Measurements from ENCODE around the gene LRRC26. TPM values are rescaled to one million over a fixed set of nuclear protein-coding genes. Genes with fewer than 3 reads are reported as not detected.
"Not testable (repeated sequence)": the region's sequence is repeated elsewhere in the genome, so short reads cannot be mapped to it uniquely, and the experiment has no call there.

Gene LRRC26
- total RNA-seq, 1 donor from 2014 or later, result not detected

GRCh38 chr9:137123468-137123837 is 46.4 kb downstream of the LRRC26 start:
- TF ChIP-seq CTCF (IDR thresholded peaks at IDR 0.05; ENCODE audit: unreplicated experiment), result no peak

GRCh38 chr9:137122796-137123467 is 46.9 kb downstream of the LRRC26 start:
- H3K9me3 Mint-ChIP-seq; H3K36me3 Mint-ChIP-seq; H3K27ac Mint-ChIP-seq; H3K27me3 Mint-ChIP-seq (ENCODE audit: low read depth); DNase-seq (ENCODE audit: low spot score in 2 of 2, unreplicated experiment in 2 of 2); H3K4me3 Mint-ChIP-seq: not testable (repeated sequence)
- peaks cover 12% of the 10 kb centered on the region for H3K4me1 Mint-ChIP-seq

More at GRCh38 chr9:137123468-137123837, 46.4 kb downstream of the LRRC26 start:
- no peak overlapping the region for H3K27ac Mint-ChIP-seq
- no peak overlapping the region for H3K4me3 Mint-ChIP-seq
- H3K36me3 Mint-ChIP-seq, result peaks cover 2% of the 10 kb centered on the region
- DNase-seq (ENCODE audit: low spot score in 2 of 2, unreplicated experiment in 2 of 2), result no peak
- no peaks in the 10 kb centered on the region for H3K27me3 Mint-ChIP-seq (ENCODE audit: low read depth)
- no peaks in the 10 kb centered on the region for H3K9me3 Mint-ChIP-seq
- peaks cover 17% of the 10 kb centered on the region for H3K4me1 Mint-ChIP-seq

GRCh38 chr9:137121927-137122795 is 47.7 kb downstream of the LRRC26 start:
- DNase-seq (ENCODE audit: low spot score in 2 of 2, unreplicated experiment in 2 of 2); H3K27ac Mint-ChIP-seq; H3K36me3 Mint-ChIP-seq; H3K4me1 Mint-ChIP-seq; H3K4me3 Mint-ChIP-seq; H3K27me3 Mint-ChIP-seq (ENCODE audit: low read depth); H3K9me3 Mint-ChIP-seq: not testable (repeated sequence)

Small RNA genes lying within 50 kb of the gene (microRNA-seq; reads per million reads assigned to microRNA genes)
- gene MIR3621, result not detected

Other genes starting within 250 kb of the LRRC26 start
- gene FBXW5, start 225.3 kb downstream of the LRRC26 start, total RNA-seq, result 58.9 to 62.3 TPM (median 59.8 TPM) in 3 replicates
- 1.5 to 2.5 TPM (median 1.5 TPM) in 3 replicates for gene C8G, start 224.8 kb downstream of the LRRC26 start, total RNA-seq
- gene LCN12, start 217.8 kb downstream of the LRRC26 start, total RNA-seq, result 13.3 to 15.9 TPM (median 13.8 TPM) in 3 replicates
- 52.6 to 58.0 TPM (median 53.5 TPM) in 3 replicates for gene PTGDS, start 192.5 kb downstream of the LRRC26 start, total RNA-seq
- gene LCNL1, start 187.1 kb downstream of the LRRC26 start, total RNA-seq, result 4.7 to 5.7 TPM (median 5.5 TPM) in 3 replicates
- gene PAXX, start 177.6 kb downstream of the LRRC26 start, total RNA-seq, result 51.1 to 58.3 TPM (median 53.1 TPM) in 3 replicates
- gene CLIC3, start 173.5 kb downstream of the LRRC26 start, total RNA-seq, result 1.5 to 2.9 TPM (median 1.7 TPM) in 3 replicates
- gene ABCA2, start 141.8 kb downstream of the LRRC26 start, total RNA-seq, result 57.7 to 59.3 TPM (median 58.7 TPM) in 3 replicates
- 0.09 to 0.13 TPM in 2 of 3 replicates, not detected in the other for gene FUT7, start 138.0 kb downstream of the LRRC26 start, total RNA-seq
- gene NPDC1, start 123.9 kb downstream of the LRRC26 start, total RNA-seq, result 75.8 to 84.0 TPM (median 77.9 TPM) in 3 replicates
- gene ENTPD2, start 116.0 kb downstream of the LRRC26 start, total RNA-seq, result 4.8 to 6.3 TPM (median 5.2 TPM) in 3 replicates
- 5.7 to 6.2 TPM (median 5.9 TPM) in 3 replicates for gene SAPCD2, start 99.5 kb downstream of the LRRC26 start, total RNA-seq
- gene UAP1L1, start 92.5 kb downstream of the LRRC26 start, total RNA-seq, result 4.6 to 5.7 TPM (median 5.5 TPM) in 3 replicates
- gene MAN1B1, start 83.1 kb downstream of the LRRC26 start, total RNA-seq, result 61.1 to 65.1 TPM (median 61.2 TPM) in 3 replicates
- gene DPP7, start 55.3 kb downstream of the LRRC26 start, total RNA-seq, result 149 to 159 TPM (median 157 TPM) in 3 replicates
- 0.58 to 0.99 TPM (median 0.64 TPM) in 3 replicates for gene GRIN1, start 30.9 kb downstream of the LRRC26 start, total RNA-seq
- not detected in 3 replicates for gene TMEM210, start 2.0 kb upstream of the LRRC26 start, total RNA-seq
- 86.1 to 89.3 TPM (median 87.1 TPM) in 3 replicates for gene ANAPC2, start 18.5 kb upstream of the LRRC26 start, total RNA-seq
- gene SSNA1, start 18.6 kb upstream of the LRRC26 start, total RNA-seq, result 40.9 to 43.8 TPM (median 42.8 TPM) in 3 replicates
- gene TPRN, start 30.7 kb upstream of the LRRC26 start, total RNA-seq, result 16.7 to 18.5 TPM (median 17.6 TPM) in 3 replicates
- gene TMEM203, start 35.6 kb upstream of the LRRC26 start, total RNA-seq, result 32.7 to 35.5 TPM (median 33.0 TPM) in 3 replicates
- gene NDOR1, start 35.6 kb upstream of the LRRC26 start, total RNA-seq, result 22.4 to 24.3 TPM (median 23.5 TPM) in 3 replicates
- gene RNF208, start 52.2 kb upstream of the LRRC26 start, total RNA-seq, result 13.6 to 16.0 TPM (median 13.9 TPM) in 3 replicates
- 1.5 to 1.9 TPM (median 1.7 TPM) in 3 replicates for gene CYSRT1, start 55.1 kb upstream of the LRRC26 start, total RNA-seq
- gene RNF224, start 57.5 kb upstream of the LRRC26 start, total RNA-seq, result 0.16 to 0.41 TPM (median 0.29 TPM) in 3 replicates
- 0.23 to 0.27 TPM in 2 of 3 replicates, not detected in the other for gene SLC34A3, start 60.9 kb upstream of the LRRC26 start, total RNA-seq
- 146 to 152 TPM (median 148 TPM) in 3 replicates for gene TUBB4B, start 71.2 kb upstream of the LRRC26 start, total RNA-seq
- 0.18 to 0.29 TPM in 2 of 3 replicates, not detected in the other for gene STPG3, start 81.2 kb upstream of the LRRC26 start, total RNA-seq
- gene NELFB, start 85.3 kb upstream of the LRRC26 start, total RNA-seq, result 51.6 to 54.8 TPM (median 53.3 TPM) in 3 replicates
- gene TOR4A, start 107.7 kb upstream of the LRRC26 start, total RNA-seq, result 5.7 to 6.5 TPM (median 6.5 TPM) in 3 replicates
- gene NRARP, start 132.2 kb upstream of the LRRC26 start, total RNA-seq, result 7.4 to 9.6 TPM (median 9.2 TPM) in 3 replicates